Measurements from ENCODE around the gene PLEKHO2.

GRCh38 chr15:64800476-64800875 is 41.2 kb upstream of the PLEKHO2 start:
- TF ChIP-seq CTCF (IDR thresholded peaks at IDR 0.05) (no peak), POLR2A (IDR thresholded peaks at IDR 0.05) (no peak)
